A549 (cell line): ENCODE results near the gene SLC2A6. TPM values are rescaled to one million over a fixed set of nuclear protein-coding genes. Genes with fewer than 3 reads are reported as not detected.

Experiments
- ATAC-seq, 2 experiments: fragments of 200-7000 bp in 1 of 2; fragments of >200 bp in 1 of 2; cut with Nextera tagmentation in 1 of 2; cut with Tn5 transposase in 1 of 2; 3 replicates each; pipeline versions ENCODE4 v1.8.0 to v1.9.1; 2018 to 2020; ENCODE audit warnings: mild to moderate bottlenecking in 1 of 2, moderate library complexity in 1 of 2
- CTCF ChIA-PET: fragments of 300-600 bp; sonication (Branson Sonifier 250); formaldehyde crosslinking; extraction: SDS; loops from one replicate; lab custom pipeline; 2021; ENCODE audit warnings: antibody characterized with exemption, inconsistent platforms; lab: Yijun Ruan, JAX
- POLR2A ChIA-PET: fragments of 350-600 bp; formaldehyde crosslinking; extraction: SDS; loops from one replicate; lab custom pipeline; 2021; ENCODE audit warnings: antibody characterized with exemption, inconsistent platforms; lab: Yijun Ruan, JAX
- DNase-seq, 2 experiments: peaks; one replicate each; pipeline versions ENCODE4 v3.0.0 to v3.0.0-alpha.2; 2011 to 2016; ENCODE audit warnings: low read depth in 1 of 2, low spot score in 1 of 2
- FAIRE-seq: peaks from 2 replicates; lab custom pipeline; 2011; peaks lifted over from hg19 to GRCh38; lab: Jason Lieb, UNC
- H3K27ac ChIP-seq, 2 experiments: fragments of >200 bp; sonication (Bioruptor Twin); formaldehyde crosslinking; 3 replicates each; pipeline ENCODE4 v1.5.1; 2016 to 2017
- H3K4me1 ChIP-seq: fragments of >200 bp; sonication (Bioruptor Twin); formaldehyde crosslinking; 3 replicates; pipeline ENCODE4 v1.6.1; 2016
- H3K4me2 ChIP-seq: fragments of >200 bp; sonication (Bioruptor Twin); formaldehyde crosslinking; 3 replicates; pipeline ENCODE4 v1.6.1; 2016
- H3K4me3 ChIP-seq: fragments of >200 bp; sonication (Bioruptor Twin); formaldehyde crosslinking; 3 replicates; pipeline ENCODE4 v1.5.1; 2016
- H3K9me3 ChIP-seq: fragments of >200 bp; sonication (Bioruptor Twin); formaldehyde crosslinking; 3 replicates; pipeline ENCODE4 v1.6.1; 2016
- CEBPB ChIP-seq, 2 experiments: fragments of >200 bp in 1 of 2; sonication (Bioruptor Twin) in 1 of 2; formaldehyde crosslinking in 1 of 2; IDR thresholded peaks; 2 replicates each; pipeline ENCODE4 v1.6.1; 2012 to 2016
- CTCF ChIP-seq: fragments of >200 bp; sonication (Bioruptor Twin); formaldehyde crosslinking; IDR thresholded peaks from 3 replicates; pipeline ENCODE4 v1.5.1; 2016
- E2F6 ChIP-seq: IDR thresholded peaks from 2 replicates; pipeline ENCODE4 v1.6.1; 2012; ENCODE audit warnings: low read depth, borderline replicate concordance
- ESRRA ChIP-seq: fragments of 150-350 bp; IDR thresholded peaks from 2 replicates; pipeline ENCODE4 v1.6.1; 2014; ENCODE audit warnings: mild to moderate bottlenecking, low read length, borderline replicate concordance
- FOSL2 ChIP-seq, 2 experiments: fragments of 450-650 bp in 1 of 2; fragments of >200 bp in 1 of 2; sonication (Bioruptor Twin) in 1 of 2; formaldehyde crosslinking; IDR thresholded peaks; 2 replicates each; pipeline versions ENCODE4 v1.5.0 to v1.6.1; 2016 to 2020; ENCODE audit warnings: mild to moderate bottlenecking in 1 of 2, moderate library complexity in 1 of 2
- FOXS1 ChIP-seq: fragments of 250-450 bp; sonication (Bioruptor Pico); IDR thresholded peaks from 2 replicates; pipeline ENCODE4 v1.5.0; 2020; ENCODE audit warnings: mild to moderate bottlenecking, moderate library complexity
- HDAC2 ChIP-seq: fragments of 200-600 bp; sonication (generic); IDR thresholded peaks from 2 replicates; pipeline ENCODE4 v1.6.1; 2016
- HOXB5 ChIP-seq: fragments of 250-450 bp; sonication (Bioruptor Pico); IDR thresholded peaks from 2 replicates; pipeline ENCODE4 v1.5.0; 2020; ENCODE audit warnings: mild to moderate bottlenecking, moderate library complexity
- JUN ChIP-seq, 2 experiments: fragments of >200 bp; sonication (Bioruptor Twin); formaldehyde crosslinking; IDR thresholded peaks; 2 replicates in 1 of 2; 3 replicates in 1 of 2; pipeline ENCODE4 v1.6.1; 2016 to 2017
- KDM1A ChIP-seq: fragments of 200-600 bp; sonication (generic); IDR thresholded peaks from 2 replicates; pipeline ENCODE4 v1.6.1; 2016; ENCODE audit warnings: low read depth, mild to moderate bottlenecking
- MAZ ChIP-seq: fragments of 150-350 bp; IDR thresholded peaks from 2 replicates; pipeline ENCODE4 v1.6.1; 2014; ENCODE audit warnings: antibody characterized with exemption, low read depth, low read length, borderline replicate concordance
- PHF8 ChIP-seq: fragments of 200-600 bp; sonication (generic); IDR thresholded peaks from 2 replicates; pipeline ENCODE4 v1.6.1; 2016; ENCODE audit warnings: low read depth, mild to moderate bottlenecking, antibody characterized with exemption, moderate library complexity, borderline replicate concordance
- RAD21 ChIP-seq, 2 experiments: fragments of >200 bp in 1 of 2; sonication (Bioruptor Twin) in 1 of 2; formaldehyde crosslinking in 1 of 2; IDR thresholded peaks in 1 of 2; conservative IDR thresholded peaks in 1 of 2; 2 replicates in 1 of 2; 3 replicates in 1 of 2; pipeline ENCODE4 v1.6.1; 2012 to 2018; ENCODE audit warnings: inconsistent platforms in 1 of 2
- RNF2 ChIP-seq: fragments of 200-600 bp; sonication (generic); IDR thresholded peaks from 2 replicates; pipeline ENCODE4 v1.6.1; 2016; ENCODE audit warnings: low read depth, mild to moderate bottlenecking, antibody characterized with exemption, moderate library complexity, borderline replicate concordance
- SMC3 ChIP-seq: fragments of >200 bp; sonication (Bioruptor Twin); formaldehyde crosslinking; IDR thresholded peaks from 3 replicates; pipeline ENCODE4 v1.6.1; 2018; ENCODE audit warnings: inconsistent platforms
- ZFP36 ChIP-seq: fragments of 450-650 bp; IDR thresholded peaks from 2 replicates; pipeline ENCODE4 v1.6.1; 2014; ENCODE audit warnings: borderline replicate concordance; ENCODE audit not compliant: partially characterized antibody
- ZNF302 ChIP-seq: fragments of 250-450 bp; sonication (Bioruptor Pico); IDR thresholded peaks from 2 replicates; pipeline ENCODE4 v1.9.0; 2021; ENCODE audit warnings: inconsistent platforms, mild to moderate bottlenecking, moderate library complexity
- WGBS: methylation state at CpG from one replicate; pipeline ENCODE4 v1.1.6; 2017; ENCODE audit errors: missing lambda C conversion rate; 5-methylcytosine and 5-hydroxymethylcytosine counted together
- polyA plus RNA-seq, 4 experiments: library from polyadenylated mRNA; depleted of rRNA in 3 of 4; stranded (reverse); fragments of >200 nt; fragmentation: RNase III in 1 of 4; extraction: RNeasy Plus Mini Kit Qiagen cat#74134 plus additional on column Dnase treatment in 1 of 4; gene quantifications; 2 replicates in 3 of 4; 3 replicates in 1 of 4; pipeline ENCODE4 v1.2.3, GENCODE V29; 2011 to 2017

The SLC2A6 gene
- polyA plus RNA-seq, 2 of the 4 experiments (the other 2 are of a cell fraction), result 3.7 to 20.5 TPM

- ATAC-seq, result no peak
- WGBS, result 54% methylated on average over 7 of the region's 11 CpGs
- Histone ChIP-seq H3K27ac (no peak overlapping the region), H3K4me2 (no peak overlapping the region), H3K4me3 (no peak overlapping the region), H3K4me1 (no peaks in the 10 kb centered on the region; the same call in 2 of the 3 replicates), H3K9me3 (no peaks in the 10 kb centered on the region)
- FAIRE-seq, result no peak
- TF ChIP-seq RNF2, result no peak
- no peak for TF ChIP-seq HDAC2
- TF ChIP-seq HOXB5 (CRISPR knock-in tag), result no peak
- TF ChIP-seq MAZ, result no peak
- no peak for TF ChIP-seq CEBPB (IDR thresholded peaks at IDR 0.05)
- TF ChIP-seq KDM1A, result no peak
- no peak for TF ChIP-seq PHF8
- ChIA-PET CTCF (interaction anchor here (1.5 kb wide), 1 partner anchor 10 kb away, joined by 3 read pairs; no protein-coding TSS in a partner anchor), POLR2A (no interaction called here)
- no peak for DNase-seq
Measured at GRCh38 chr9:133433351-133433843, 45.5 kb downstream of the SLC2A6 start.

GRCh38 chr9:133430244-133430643 is 48.7 kb downstream of the SLC2A6 start:
- POLR2A ChIA-PET, result no interaction called here
- DNase-seq, result no peak
- CTCF ChIA-PET, result interaction anchor here (0.6 to 2.9 kb wide), 11 partner anchors 9 to 997 kb away, joined by 3 to 13 read pairs (median 4); no protein-coding TSS in a partner anchor
- H3K4me1 ChIP-seq, result peaks cover 6% of the 10 kb centered on the region; the same call in 1 of the 3 replicates
- no peak for ATAC-seq
- H3K27ac ChIP-seq, result no peak overlapping the region
- no peak for TF ChIP-seq ESRRA
- TF ChIP-seq ZFP36, result peak; percentile 94
- FAIRE-seq, result no peak
- 72% methylated on average over 1 of the region's 1 CpG for WGBS
- H3K4me2 ChIP-seq, result no peak overlapping the region
- no peak overlapping the region for H3K4me3 ChIP-seq
- H3K9me3 ChIP-seq, result no peaks in the 10 kb centered on the region

- CTCF ChIA-PET, result interaction anchor here (0.7 to 2.9 kb wide), 8 partner anchors 10 to 164 kb away, joined by 3 to 13 read pairs (median 4); no protein-coding TSS in a partner anchor
- peak; percentile 60 to 88 for DNase-seq
- Histone ChIP-seq H3K27ac (no peak overlapping the region), H3K4me1 (peaks cover 6% of the 10 kb centered on the region; the same call in 1 of the 3 replicates)
- peak; percentile 68 to 87; a peak in 5 of 6 replicates for ATAC-seq
- POLR2A ChIA-PET, result no interaction called here
- 66% methylated on average over 23 of the region's 49 CpGs for WGBS
- TF ChIP-seq CTCF (peak; percentile 19; the same call in 2 of the 3 replicates), PHF8 (no peak), HDAC2 (no peak), FOSL2 (IDR thresholded peaks at IDR 0.05) (no peak), FOSL2 (CRISPR knock-in tag; IDR thresholded peaks at IDR 0.05) (no peak), E2F6 (no peak), FOXS1 (CRISPR knock-in tag) (no peak), JUN (IDR thresholded peaks at IDR 0.05) (no peak), ZNF302 (CRISPR knock-in tag) (no peak), SMC3 (no peak), RAD21 (conservative IDR thresholded peaks at IDR 0.05 in 1 of 2, IDR thresholded peaks at IDR 0.05 in 1 of 2) (peak in 1 of 2 experiments; percentile 17; a peak in 1 of 5 replicates)
- TF ChIP-seq, all 56 proteins: peak for 2
- peak overlapping the region; percentile 89 for H3K4me2 ChIP-seq
- H3K9me3 ChIP-seq, result no peaks in the 10 kb centered on the region
- no peak for FAIRE-seq
- H3K4me3 ChIP-seq, result no peak overlapping the region
Measured at GRCh38 chr9:133429641-133430161, 49.2 kb downstream of the SLC2A6 start.
